Measurements from ENCODE around the gene PRKG1.
"Not testable (repeated sequence)": the region's sequence is repeated elsewhere in the genome, so short reads cannot be mapped to it uniquely, and the experiment has no call there.

The PRKG1 gene

GRCh38 chr10:51502124-51502523 is 427.8 kb downstream of the PRKG1 start:
- no peak for DNase-seq (ENCODE audit: low read depth, low spot score)

GRCh38 chr10:51503378-51503777 is 429.1 kb downstream of the PRKG1 start:
- DNase-seq (ENCODE audit: low read depth, low spot score) = no peak

GRCh38 chr10:51507476-51507875 is 433.2 kb downstream of the PRKG1 start:
- no peak for DNase-seq (ENCODE audit: low read depth, low spot score)

- DNase-seq (ENCODE audit: low read depth, low spot score) = no peak
Observed at GRCh38 chr10:51508156-51508555, 433.9 kb downstream of the PRKG1 start.

DNA sequence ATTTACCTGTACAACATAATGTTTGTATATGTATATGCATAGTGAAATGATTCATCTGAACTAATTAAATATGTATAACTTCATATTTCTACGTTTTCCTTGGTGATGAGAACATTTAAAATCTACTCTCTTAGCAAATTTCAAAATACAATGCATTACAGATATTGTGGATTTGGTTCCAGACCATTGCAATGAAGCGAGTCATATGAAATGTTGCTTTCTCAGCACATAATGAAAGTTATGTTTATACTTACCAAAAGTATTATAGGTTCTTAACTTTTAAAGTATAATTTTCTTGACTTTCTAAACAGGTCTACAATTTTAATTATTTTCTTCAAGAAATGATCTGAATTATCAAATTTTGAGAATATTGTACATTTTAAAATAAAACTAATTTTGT is 435.9 kb downstream of the PRKG1 start:
- no peak for DNase-seq (ENCODE audit: low read depth, low spot score)

DNA sequence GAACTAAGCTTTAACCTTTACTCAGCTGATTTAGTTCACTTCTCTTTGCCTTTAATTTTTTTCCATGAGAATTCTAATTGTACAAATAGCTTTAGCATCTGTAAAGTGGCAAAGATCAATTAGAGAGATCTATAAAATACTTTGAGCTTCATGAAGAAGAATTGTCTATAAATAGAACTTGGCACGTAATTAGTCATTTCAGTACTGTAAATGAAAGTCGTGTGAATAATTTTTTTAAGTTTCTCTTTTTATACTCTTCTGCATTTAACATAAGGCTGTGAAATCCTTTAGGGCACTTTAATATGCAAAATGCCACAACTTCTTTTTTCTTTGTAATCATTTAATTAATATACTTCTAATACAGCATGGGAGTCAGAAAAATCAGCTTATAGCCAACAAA is 447.3 kb downstream of the PRKG1 start:
- no peak for DNase-seq (ENCODE audit: low read depth, low spot score)

GRCh38 chr10:51522858-51523257 is 448.6 kb downstream of the PRKG1 start:
- no peak for DNase-seq (ENCODE audit: low read depth, low spot score)

GRCh38 chr10:51523440-51523839 is 449.2 kb downstream of the PRKG1 start:
- DNase-seq (ENCODE audit: low read depth, low spot score) = no peak

- DNase-seq (ENCODE audit: low read depth, low spot score) = no peak
Observed at GRCh38 chr10:51524041-51524440, 449.8 kb downstream of the PRKG1 start.

DNA sequence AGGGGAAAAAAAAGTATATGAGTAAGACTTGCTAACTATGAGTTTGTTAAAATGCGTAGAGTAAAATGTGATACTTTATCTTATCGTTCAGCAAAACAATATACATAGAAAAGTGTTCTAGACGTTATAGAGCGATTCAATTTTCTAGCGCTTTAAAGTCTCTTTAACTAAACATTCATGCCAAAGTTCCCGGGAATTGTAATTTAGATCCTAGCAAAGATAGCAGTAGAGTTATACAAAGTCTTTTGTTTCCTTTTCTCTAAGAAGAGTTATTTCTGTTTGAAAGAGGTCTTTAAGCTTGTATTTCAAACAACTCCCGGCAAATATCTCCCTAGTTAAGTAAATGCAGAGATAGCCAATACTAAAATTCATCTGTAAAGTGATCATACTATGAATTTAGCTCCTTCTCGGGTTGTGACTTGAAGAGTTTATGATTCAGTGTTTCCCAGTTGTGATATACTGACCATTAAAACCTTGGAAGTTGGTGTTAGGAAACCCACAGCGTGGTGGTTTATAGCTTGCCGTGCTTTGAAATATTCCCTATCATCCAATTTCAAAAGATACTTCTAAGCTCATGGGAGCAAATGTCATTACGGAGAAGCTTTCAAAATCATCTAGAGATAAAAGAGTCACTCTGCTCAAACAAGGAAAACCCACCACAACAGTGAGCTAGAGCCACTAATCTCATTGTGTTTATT is 453.4 kb downstream of the PRKG1 start:
- DNase-seq (ENCODE audit: low read depth, low spot score) = no peak

DNA sequence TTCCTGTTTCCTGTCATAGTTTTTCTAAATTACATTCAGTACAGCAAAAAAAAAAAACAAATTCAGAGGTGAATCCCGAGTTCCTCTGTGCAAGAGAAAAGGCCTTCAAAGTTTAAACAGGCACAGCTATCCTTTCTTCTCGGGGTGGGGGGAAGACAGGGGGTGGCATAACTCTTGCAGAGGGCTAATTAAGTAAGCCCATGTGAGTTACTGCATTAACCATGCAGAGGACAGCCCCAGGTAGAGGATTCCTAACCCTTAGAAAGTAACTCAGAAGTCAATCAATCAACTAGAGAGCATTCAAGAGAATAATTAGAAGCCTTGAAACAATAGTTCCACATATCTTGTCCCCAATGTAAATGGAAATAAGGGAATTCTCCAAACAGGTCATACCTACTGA is 454.2 kb downstream of the PRKG1 start:
- no peak for DNase-seq (ENCODE audit: low read depth, low spot score)

DNA sequence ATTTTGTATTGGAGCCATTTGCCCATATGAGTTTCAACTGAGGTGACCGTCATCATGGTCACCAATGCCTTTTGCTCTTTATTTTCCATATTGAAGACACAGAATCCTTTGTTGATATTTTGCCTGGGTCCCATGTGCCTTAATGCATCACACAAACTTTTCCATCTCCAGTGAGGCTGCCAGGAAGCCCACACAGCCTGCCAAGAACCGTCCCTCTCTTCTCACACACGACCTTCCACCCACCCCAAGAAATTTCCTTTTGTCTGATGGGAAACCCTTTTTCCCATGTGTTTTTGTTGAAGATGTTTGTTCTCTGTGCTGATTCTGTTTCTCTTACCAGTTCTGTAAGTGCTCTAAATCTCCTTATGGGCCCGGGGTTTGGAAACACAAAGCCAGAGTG is 456.3 kb downstream of the PRKG1 start:
- no peak for DNase-seq (ENCODE audit: low read depth, low spot score)

DNA sequence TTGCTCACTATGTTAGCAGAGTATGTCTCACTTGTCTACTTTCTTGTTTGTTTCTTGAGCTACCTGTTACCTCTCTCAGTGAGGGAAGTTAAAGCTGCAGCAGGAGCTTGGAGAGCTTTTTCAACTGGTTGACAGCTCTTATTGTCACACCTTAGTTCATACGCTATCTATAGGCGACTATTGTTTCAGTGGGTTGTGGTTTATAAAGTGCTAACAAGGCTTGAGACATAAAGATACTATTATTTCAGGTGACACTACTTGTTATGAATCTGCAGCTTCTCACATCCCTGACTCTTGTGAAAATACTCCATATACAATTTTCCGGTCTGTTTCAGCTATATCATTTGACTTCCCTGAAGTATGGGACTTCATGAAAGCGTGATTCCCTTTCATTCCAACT is 457.8 kb downstream of the PRKG1 start:
- DNase-seq (ENCODE audit: low read depth, low spot score) = no peak

- DNase-seq (ENCODE audit: low read depth, low spot score) = no peak
Observed at GRCh38 chr10:51542853-51543252, 468.6 kb downstream of the PRKG1 start.

GRCh38 chr10:51544933-51545332 is 470.6 kb downstream of the PRKG1 start:
- DNase-seq (ENCODE audit: low read depth, low spot score) = no peak

DNA sequence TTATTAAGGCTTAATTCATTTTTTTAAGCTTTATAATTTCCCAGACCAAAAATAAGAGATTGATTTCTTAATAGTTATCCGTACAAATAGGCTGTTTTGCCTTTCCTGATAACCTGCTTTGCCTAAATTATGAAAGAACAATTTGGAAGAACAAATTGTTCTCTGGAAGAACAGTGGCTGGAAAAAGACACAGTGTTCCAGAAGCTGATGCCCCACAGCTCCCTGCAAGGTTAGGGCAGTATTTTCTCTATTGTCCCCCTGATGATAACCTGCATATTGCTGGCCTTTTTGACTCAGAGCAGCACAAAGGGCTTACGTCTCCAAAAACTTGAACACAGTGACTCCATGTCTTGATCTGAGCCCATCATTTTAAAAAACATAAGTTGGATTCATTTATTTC is 473.7 kb downstream of the PRKG1 start:
- no peak for DNase-seq (ENCODE audit: low read depth, low spot score)

DNA sequence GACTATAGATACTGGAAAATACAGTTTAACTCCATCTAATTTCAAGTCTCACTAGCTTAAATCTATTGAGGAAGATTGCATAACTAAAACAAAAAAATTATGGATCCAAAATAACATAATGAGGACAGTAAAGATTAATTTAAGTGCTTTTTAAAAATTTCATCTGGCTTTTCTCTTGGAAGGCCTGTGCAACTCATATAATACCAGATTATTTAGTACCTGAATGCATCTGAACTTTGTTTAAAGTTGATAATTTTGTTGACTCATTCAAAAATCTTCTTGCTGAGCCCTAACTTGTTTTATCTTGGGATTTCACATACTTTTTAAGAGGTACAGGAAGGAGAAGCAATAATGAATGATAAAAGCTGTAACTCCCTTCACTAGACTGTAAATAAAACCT is 478.6 kb downstream of the PRKG1 start:
- DNase-seq (ENCODE audit: low read depth, low spot score) = no peak

DNA sequence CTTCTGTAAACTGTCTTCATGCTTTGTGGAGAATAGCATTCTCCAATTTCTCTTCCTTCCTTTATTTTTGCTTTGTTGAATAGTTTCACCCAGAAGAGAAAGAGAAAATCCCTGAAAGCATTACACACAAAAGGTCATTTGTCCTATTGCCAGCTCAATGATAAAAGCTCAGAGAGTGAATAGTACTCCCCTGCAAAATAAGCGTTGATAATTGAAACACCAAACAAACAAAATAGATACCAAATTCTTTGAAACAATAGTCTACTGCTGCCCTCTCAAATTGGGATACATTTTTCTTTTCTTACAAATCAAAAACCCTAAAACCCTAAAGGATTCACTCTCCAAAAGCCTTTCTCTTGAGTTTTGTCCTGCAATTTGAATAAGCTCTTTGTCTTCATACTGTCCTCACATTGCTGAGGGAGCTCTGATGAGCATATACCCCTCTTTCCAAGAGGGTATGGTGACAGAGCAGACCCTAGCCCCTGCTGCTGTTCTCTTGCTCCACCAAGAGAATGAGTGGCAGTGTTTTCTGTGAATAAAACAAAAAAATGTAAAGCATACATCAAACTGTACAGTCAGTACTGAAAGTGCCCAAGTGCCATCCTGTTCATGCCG is 490.7 kb downstream of the PRKG1 start:
- DNase-seq (ENCODE audit: low read depth, low spot score) = no peak

DNA sequence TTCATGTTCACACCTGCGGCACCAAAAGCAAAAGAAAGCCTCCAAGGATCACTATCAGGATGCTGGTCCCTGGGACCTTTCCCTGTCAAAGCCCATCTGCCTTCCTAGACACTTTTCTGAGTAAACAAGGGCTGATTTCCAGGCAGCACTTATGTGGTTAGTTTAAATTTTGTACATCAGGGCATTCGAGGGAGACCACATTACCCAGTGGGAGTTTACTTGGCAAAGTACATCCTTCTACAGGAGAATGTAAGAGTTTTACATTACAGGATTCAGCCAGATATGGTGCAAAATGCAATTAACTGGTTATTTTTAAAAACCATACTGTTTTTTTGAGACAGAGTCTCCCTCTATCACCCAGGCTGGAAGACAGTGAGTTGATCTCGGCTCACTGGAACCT is 493.0 kb downstream of the PRKG1 start:
- DNase-seq (ENCODE audit: low read depth, low spot score) = no peak

- no peak for DNase-seq (ENCODE audit: low read depth, low spot score)
Observed at GRCh38 chr10:51569467-51569866, 495.2 kb downstream of the PRKG1 start.

- DNase-seq (ENCODE audit: low read depth, low spot score) = no peak
Observed at GRCh38 chr10:51574248-51575048, 500.2 kb downstream of the PRKG1 start.

- DNase-seq (ENCODE audit: low read depth, low spot score) = not testable (repeated sequence)
Observed at GRCh38 chr10:51581196-51581595, 506.9 kb downstream of the PRKG1 start.

- DNase-seq (ENCODE audit: low read depth, low spot score) = no peak
Observed at GRCh38 chr10:51583976-51584375, 509.7 kb downstream of the PRKG1 start.

All from activated CD4-positive, CD25-positive, alpha-beta regulatory T cell treated with anti-CD3 and anti-CD28 coated beads, Interleukin-2, amount 50 U/mL, for 16 hours (primary cell).